Measurements from ENCODE around the gene GET4.

GRCh38 chr7:931871-932650 lies 55.7 kb downstream of the GET4 start:
- no peak for TF ChIP-seq CTCF (IDR thresholded peaks at IDR 0.05 in 2 of 3, conservative IDR thresholded peaks at IDR 0.05 in 1 of 3; ENCODE audit: borderline replicate concordance in 1 of 3, insufficient read depth in 1 of 3, low read depth in 2 of 3, low read length in 2 of 3)
- TF ChIP-seq SRF (IDR thresholded peaks at IDR 0.05; ENCODE audit: low read depth), result no peak
- TF ChIP-seq SIN3A (IDR thresholded peaks at IDR 0.05; ENCODE audit: low read depth), result no peak
